GM23338 (cell line): ENCODE results near the gene NGB. TPM values are rescaled to one million over a fixed set of nuclear protein-coding genes. Genes with fewer than 3 reads are reported as not detected.

ENCODE experiments used
- ATAC-seq: fragments of 200-7000 bp; cut with Tn5 transposase; 3 replicates; pipeline ENCODE4 v1.9.1; 2020
- DNase-seq: peaks from one replicate; pipeline ENCODE4 v3.0.0-alpha.2; 2015; ENCODE audit warnings: low spot score
- H2AFZ ChIP-seq: fragments of 200-600 bp; sonication (generic); 2 replicates; pipeline ENCODE4 v1.8.0; 2016; ENCODE audit warnings: antibody characterized with exemption, mild to moderate bottlenecking, moderate library complexity
- H3F3A ChIP-seq: fragments of 200-600 bp; sonication (generic); replicated peaks from 2 replicates; pipeline ENCODE4 v1.8.0; 2017; ENCODE audit warnings: antibody characterized with exemption, mixed run types, low read depth
- H3K27ac ChIP-seq: fragments of 200-600 bp; sonication (generic); 2 replicates; pipeline ENCODE4 v1.6.1; 2016; ENCODE audit warnings: low read depth
- H3K27me3 ChIP-seq: fragments of 200-600 bp; sonication (generic); 2 replicates; pipeline ENCODE4 v1.8.0; 2016; ENCODE audit warnings: mild to moderate bottlenecking, mixed run types, moderate library complexity; ENCODE audit not compliant: insufficient read depth
- H3K36me3 ChIP-seq: fragments of 200-600 bp; sonication (generic); 2 replicates; pipeline ENCODE4 v1.8.0; 2016; ENCODE audit warnings: mild to moderate bottlenecking; ENCODE audit not compliant: insufficient read depth
- H3K4me1 ChIP-seq: fragments of 200-600 bp; sonication (generic); 2 replicates; pipeline ENCODE4 v1.8.0; 2016; ENCODE audit warnings: mild to moderate bottlenecking, moderate library complexity; ENCODE audit not compliant: insufficient read depth
- H3K4me2 ChIP-seq: fragments of 200-600 bp; sonication (generic); 2 replicates; pipeline ENCODE4 v1.7.1; 2017; ENCODE audit warnings: mixed run types
- H3K4me3 ChIP-seq: fragments of 200-600 bp; sonication (generic); 2 replicates; pipeline ENCODE4 v1.6.1; 2016; ENCODE audit warnings: mixed run types
- H3K79me2 ChIP-seq: fragments of 200-600 bp; sonication (generic); replicated peaks from 2 replicates; pipeline ENCODE4 v1.8.0; 2017; ENCODE audit warnings: mild to moderate bottlenecking; ENCODE audit not compliant: insufficient read depth
- H3K9me2 ChIP-seq: fragments of 200-600 bp; sonication (generic); 2 replicates; pipeline ENCODE4 v1.8.0; 2017; ENCODE audit not compliant: insufficient read depth
- H4K20me1 ChIP-seq: fragments of 200-600 bp; sonication (generic); replicated peaks from 2 replicates; pipeline ENCODE4 v1.8.0; 2017; ENCODE audit warnings: mild to moderate bottlenecking; ENCODE audit not compliant: insufficient read depth
- H3K27ac Mint-ChIP-seq: 2 replicates; pipeline ENCODE4 v1.8.0; 2020; ENCODE audit warnings: inconsistent platforms, mild to moderate bottlenecking, moderate library complexity, mixed read lengths
- H3K27me3 Mint-ChIP-seq: 3 replicates; pipeline ENCODE4 v1.8.0; 2022; ENCODE audit warnings: low read depth, mild to moderate bottlenecking, moderate library complexity, mixed read lengths, inconsistent platforms; ENCODE audit not compliant: insufficient read depth, poor library complexity
- H3K36me3 Mint-ChIP-seq: 3 replicates; pipeline ENCODE4 v1.8.0; 2021; ENCODE audit warnings: low read depth, mild to moderate bottlenecking, inconsistent platforms, moderate library complexity, mixed read lengths
- H3K4me1 Mint-ChIP-seq: 3 replicates; pipeline ENCODE4 v1.8.0; 2020; ENCODE audit warnings: mild to moderate bottlenecking, inconsistent platforms, mixed read lengths
- H3K4me3 Mint-ChIP-seq: 3 replicates; pipeline ENCODE4 v1.8.0; 2021; ENCODE audit warnings: moderate library complexity, mild to moderate bottlenecking, inconsistent platforms, mixed read lengths
- H3K9me3 Mint-ChIP-seq: 3 replicates; pipeline ENCODE4 v1.8.0; 2020; ENCODE audit warnings: moderate library complexity, mild to moderate bottlenecking, inconsistent platforms, mixed read lengths
- CREB1 ChIP-seq: fragments of 250-450 bp; sonication (Bioruptor Pico); IDR thresholded peaks from 2 replicates; pipeline ENCODE4 v1.5.0; 2020; ENCODE audit warnings: low read depth, mild to moderate bottlenecking, moderate library complexity
- EZH2 ChIP-seq: fragments of 200-600 bp; sonication (generic); IDR thresholded peaks from one replicate; pipeline ENCODE4 v1.8.0; 2017; ENCODE audit warnings: antibody characterized with exemption, mild to moderate bottlenecking, low read depth; ENCODE audit not compliant: unreplicated experiment
- JUNB ChIP-seq: IDR thresholded peaks from one replicate; pipeline ENCODE4 v1.6.1; 2016; ENCODE audit warnings: antibody characterized with exemption; ENCODE audit not compliant: unreplicated experiment
- ZNF114 ChIP-seq: fragments of 250-450 bp; sonication (Bioruptor Pico); IDR thresholded peaks from 2 replicates; pipeline ENCODE4 v1.5.0; 2020; ENCODE audit warnings: mild to moderate bottlenecking, moderate library complexity
- polyA plus RNA-seq: library from polyadenylated mRNA; unstranded; fragments of >200 nt; fragmentation: Nextera tagmentation; extraction: Ambion mirVana; gene quantifications from 2 replicates; pipeline ENCODE4 v1.2.1, GENCODE V29; 2016
- total RNA-seq: library from RNA; depleted of rRNA; stranded (reverse); fragments of >200 nt; shearing (Covaris generic); gene quantifications from 2 replicates; pipeline ENCODE4 v1.2.3, GENCODE V29; 2014
- TF ChIP-seq, protein P1 (sequence below): fragments of 250-450 bp; sonication (Bioruptor Pico); IDR thresholded peaks from 2 replicates; pipeline ENCODE4 v1.5.0; 2020; ENCODE audit warnings: mild to moderate bottlenecking, moderate library complexity

NGB gene
- total and polyA plus RNA-seq, 2 experiments from 2014 or later = 0.21 to 1.0 TPM

- TF ChIP-seq, protein P1, sequence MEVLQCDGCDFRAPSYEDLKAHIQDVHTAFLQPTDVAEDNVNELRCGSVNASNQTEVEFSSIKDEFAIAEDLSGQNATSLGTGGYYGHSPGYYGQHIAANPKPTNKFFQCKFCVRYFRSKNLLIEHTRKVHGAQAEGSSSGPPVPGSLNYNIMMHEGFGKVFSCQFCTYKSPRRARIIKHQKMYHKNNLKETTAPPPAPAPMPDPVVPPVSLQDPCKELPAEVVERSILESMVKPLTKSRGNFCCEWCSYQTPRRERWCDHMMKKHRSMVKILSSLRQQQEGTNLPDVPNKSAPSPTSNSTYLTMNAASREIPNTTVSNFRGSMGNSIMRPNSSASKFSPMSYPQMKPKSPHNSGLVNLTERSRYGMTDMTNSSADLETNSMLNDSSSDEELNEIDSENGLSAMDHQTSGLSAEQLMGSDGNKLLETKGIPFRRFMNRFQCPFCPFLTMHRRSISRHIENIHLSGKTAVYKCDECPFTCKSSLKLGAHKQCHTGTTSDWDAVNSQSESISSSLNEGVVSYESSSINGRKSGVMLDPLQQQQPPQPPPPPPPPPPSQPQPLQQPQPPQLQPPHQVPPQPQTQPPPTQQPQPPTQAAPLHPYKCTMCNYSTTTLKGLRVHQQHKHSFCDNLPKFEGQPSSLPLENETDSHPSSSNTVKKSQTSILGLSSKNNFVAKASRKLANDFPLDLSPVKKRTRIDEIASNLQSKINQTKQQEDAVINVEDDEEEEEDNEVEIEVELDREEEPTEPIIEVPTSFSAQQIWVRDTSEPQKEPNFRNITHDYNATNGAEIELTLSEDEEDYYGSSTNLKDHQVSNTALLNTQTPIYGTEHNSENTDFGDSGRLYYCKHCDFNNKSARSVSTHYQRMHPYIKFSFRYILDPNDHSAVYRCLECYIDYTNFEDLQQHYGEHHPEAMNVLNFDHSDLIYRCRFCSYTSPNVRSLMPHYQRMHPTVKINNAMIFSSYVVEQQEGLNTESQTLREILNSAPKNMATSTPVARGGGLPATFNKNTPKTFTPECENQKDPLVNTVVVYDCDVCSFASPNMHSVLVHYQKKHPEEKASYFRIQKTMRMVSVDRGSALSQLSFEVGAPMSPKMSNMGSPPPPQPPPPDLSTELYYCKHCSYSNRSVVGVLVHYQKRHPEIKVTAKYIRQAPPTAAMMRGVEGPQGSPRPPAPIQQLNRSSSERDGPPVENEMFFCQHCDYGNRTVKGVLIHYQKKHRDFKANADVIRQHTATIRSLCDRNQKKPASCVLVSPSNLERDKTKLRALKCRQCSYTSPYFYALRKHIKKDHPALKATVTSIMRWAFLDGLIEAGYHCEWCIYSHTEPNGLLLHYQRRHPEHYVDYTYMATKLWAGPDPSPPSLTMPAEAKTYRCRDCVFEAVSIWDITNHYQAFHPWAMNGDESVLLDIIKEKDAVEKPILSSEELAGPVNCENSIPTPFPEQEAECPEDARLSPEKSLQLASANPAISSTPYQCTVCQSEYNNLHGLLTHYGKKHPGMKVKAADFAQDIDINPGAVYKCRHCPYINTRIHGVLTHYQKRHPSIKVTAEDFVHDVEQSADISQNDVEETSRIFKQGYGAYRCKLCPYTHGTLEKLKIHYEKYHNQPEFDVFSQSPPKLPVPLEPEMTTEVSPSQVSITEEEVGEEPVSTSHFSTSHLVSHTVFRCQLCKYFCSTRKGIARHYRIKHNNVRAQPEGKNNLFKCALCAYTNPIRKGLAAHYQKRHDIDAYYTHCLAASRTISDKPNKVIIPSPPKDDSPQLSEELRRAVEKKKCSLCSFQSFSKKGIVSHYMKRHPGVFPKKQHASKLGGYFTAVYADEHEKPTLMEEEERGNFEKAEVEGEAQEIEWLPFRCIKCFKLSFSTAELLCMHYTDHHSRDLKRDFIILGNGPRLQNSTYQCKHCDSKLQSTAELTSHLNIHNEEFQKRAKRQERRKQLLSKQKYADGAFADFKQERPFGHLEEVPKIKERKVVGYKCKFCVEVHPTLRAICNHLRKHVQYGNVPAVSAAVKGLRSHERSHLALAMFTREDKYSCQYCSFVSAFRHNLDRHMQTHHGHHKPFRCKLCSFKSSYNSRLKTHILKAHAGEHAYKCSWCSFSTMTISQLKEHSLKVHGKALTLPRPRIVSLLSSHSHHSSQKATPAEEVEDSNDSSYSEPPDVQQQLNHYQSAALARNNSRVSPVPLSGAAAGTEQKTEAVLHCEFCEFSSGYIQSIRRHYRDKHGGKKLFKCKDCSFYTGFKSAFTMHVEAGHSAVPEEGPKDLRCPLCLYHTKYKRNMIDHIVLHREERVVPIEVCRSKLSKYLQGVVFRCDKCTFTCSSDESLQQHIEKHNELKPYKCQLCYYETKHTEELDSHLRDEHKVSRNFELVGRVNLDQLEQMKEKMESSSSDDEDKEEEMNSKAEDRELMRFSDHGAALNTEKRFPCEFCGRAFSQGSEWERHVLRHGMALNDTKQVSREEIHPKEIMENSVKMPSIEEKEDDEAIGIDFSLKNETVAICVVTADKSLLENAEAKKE (CRISPR knock-in tag) = no peak
Measured at GRCh38 chr14:77259025-77259715, 11.8 kb downstream of the NGB start (continued).

DNA sequence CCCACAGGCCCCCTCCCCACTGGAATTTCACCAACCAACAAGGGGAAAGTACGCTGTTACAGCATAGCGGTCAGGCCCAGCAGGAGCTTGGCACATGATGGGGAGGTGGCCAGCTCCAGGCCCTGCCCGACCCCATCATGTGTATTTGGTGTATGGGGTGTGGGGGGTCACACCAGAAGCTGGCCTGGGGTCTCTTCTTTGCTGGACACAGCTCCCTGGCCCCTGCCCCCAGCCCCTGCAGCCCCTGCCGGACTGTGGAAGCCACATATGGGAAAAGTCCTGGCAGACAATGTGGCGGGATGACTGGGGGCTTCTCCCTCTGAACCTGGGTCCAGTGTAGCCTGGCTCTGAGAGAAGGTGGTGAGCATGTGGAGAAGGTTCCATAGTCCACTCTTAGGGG is 12.4 kb downstream of the NGB start:
- TF ChIP-seq CREB1 (CRISPR knock-in tag) = no peak
- TF ChIP-seq EZH2 = no peak
- no peak for TF ChIP-seq JUNB
- TF ChIP-seq ZNF114 = no peak
- Histone ChIP-seq H3K4me1 (no peaks in the 10 kb centered on the region), H2AFZ (no peak overlapping the region), H3K27ac (no peak overlapping the region), H3K4me2 (no peak overlapping the region), H3K9me2 (no peaks in the 10 kb centered on the region), H3K4me3 (no peak overlapping the region), H3K36me3 (no peaks in the 10 kb centered on the region), H3K27me3 (no peaks in the 10 kb centered on the region), H3F3A (no peaks in the 10 kb centered on the region), H3K79me2 (no peaks in the 10 kb centered on the region), H4K20me1 (no peaks in the 10 kb centered on the region)
- Mint-ChIP-seq H3K9me3 (no peaks in the 10 kb centered on the region), H3K27ac (no peak overlapping the region), H3K4me1 (peaks cover 2% of the 10 kb centered on the region; the same call in 2 of the 3 replicates), H3K27me3 (peaks cover 18% of the 10 kb centered on the region), H3K4me3 (no peak overlapping the region), H3K36me3 (no peaks in the 10 kb centered on the region)
- ATAC-seq = no peak
- no peak for DNase-seq
